ENCODE measurements around the gene LGALS3BP. TPM values are rescaled to one million over a fixed set of nuclear protein-coding genes. Genes with fewer than 3 reads are reported as not detected.

The LGALS3BP gene
- total RNA-seq, 4 donors from 2014 or later, result 193 to 443 (median 390) TPM

GRCh38 chr17:79007504-79008381, 28.0 kb upstream of the LGALS3BP start:
- Histone ChIP-seq H3K9me3 (no peaks in the 10 kb centered on the region), H3K36me3 (no peaks in the 10 kb centered on the region), H3K4me3 (replicated peaks in 1 of 3) (no peak overlapping the region), H3K4me1 (peaks cover 30 to 35% of the 10 kb centered on the region in 2 donors), H3K27ac (peak overlapping the region in 1 of 3 donors; percentile 86), H3K27me3 (no peaks in the 10 kb centered on the region)
- DNase-seq, result no peak
- WGBS, 2 donors, result 87 to 94% methylated on average over 18 to 21 of the region's 21 CpGs
- intact Hi-C loops (cut with DNase I), result no loop called here
- TF ChIP-seq, protein P1, sequence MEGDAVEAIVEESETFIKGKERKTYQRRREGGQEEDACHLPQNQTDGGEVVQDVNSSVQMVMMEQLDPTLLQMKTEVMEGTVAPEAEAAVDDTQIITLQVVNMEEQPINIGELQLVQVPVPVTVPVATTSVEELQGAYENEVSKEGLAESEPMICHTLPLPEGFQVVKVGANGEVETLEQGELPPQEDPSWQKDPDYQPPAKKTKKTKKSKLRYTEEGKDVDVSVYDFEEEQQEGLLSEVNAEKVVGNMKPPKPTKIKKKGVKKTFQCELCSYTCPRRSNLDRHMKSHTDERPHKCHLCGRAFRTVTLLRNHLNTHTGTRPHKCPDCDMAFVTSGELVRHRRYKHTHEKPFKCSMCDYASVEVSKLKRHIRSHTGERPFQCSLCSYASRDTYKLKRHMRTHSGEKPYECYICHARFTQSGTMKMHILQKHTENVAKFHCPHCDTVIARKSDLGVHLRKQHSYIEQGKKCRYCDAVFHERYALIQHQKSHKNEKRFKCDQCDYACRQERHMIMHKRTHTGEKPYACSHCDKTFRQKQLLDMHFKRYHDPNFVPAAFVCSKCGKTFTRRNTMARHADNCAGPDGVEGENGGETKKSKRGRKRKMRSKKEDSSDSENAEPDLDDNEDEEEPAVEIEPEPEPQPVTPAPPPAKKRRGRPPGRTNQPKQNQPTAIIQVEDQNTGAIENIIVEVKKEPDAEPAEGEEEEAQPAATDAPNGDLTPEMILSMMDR (IDR thresholded peaks at IDR 0.05), result no peak
- TF ChIP-seq POLR2A (IDR thresholded peaks at IDR 0.05), result no peak

DNA sequence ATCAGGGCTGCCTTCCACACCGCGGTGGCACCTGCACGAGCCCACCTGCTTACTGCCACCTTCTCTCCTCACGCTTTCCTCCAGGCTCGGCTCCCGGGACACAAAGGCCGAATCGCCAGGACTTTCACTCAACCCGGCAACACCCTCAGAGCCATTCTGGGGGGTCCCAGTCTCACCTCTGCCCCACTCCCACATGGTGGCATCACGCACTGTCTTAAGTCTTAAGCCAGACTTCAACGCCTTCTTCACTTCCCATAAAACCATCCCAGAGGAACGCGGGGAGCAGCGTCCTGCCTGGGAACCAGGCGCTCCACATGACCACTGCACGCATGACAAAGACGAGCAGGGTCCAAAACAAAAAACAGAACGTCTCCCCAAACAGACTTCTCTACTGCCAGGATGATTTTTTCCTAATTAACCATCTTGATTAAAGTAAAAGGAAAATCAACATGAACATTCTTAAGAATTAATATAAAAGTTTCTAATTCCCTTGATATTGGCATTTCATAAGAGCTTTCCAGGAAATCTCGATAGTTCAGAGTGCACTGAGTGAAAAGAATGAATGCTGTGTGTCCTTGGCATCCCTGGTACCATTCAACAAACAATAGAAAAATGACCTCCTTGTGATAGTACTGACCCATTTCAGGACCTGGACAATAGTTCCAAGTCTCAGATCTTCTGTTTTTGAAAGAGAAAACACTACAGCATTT, 27.2 kb upstream of the LGALS3BP start:
- H3K27me3 ChIP-seq, result no peaks in the 10 kb centered on the region
- intact Hi-C loops (cut with DNase I), result no loop called here
- no peak overlapping the region for H3K27ac ChIP-seq
- TF ChIP-seq POLR2A (IDR thresholded peaks at IDR 0.05), result no peak
- TF ChIP-seq, protein P1 (IDR thresholded peaks at IDR 0.05), result no peak
- DNase-seq, result no peak
- H3K4me3 ChIP-seq (replicated peaks in 1 of 3), result no peak overlapping the region
- no peaks in the 10 kb centered on the region for H3K9me3 ChIP-seq
- no peaks in the 10 kb centered on the region for H3K36me3 ChIP-seq
- peaks cover 30 to 35% of the 10 kb centered on the region in 2 donors for H3K4me1 ChIP-seq
- WGBS, 2 donors, result 87 to 88% methylated on average over 19 of the region's 19 CpGs

GRCh38 chr17:79006046-79006445, 26.3 kb upstream of the LGALS3BP start:
- no peaks in the 10 kb centered on the region for H3K36me3 ChIP-seq
- TF ChIP-seq, protein P1 (IDR thresholded peaks at IDR 0.05), result no peak
- TF ChIP-seq POLR2A (IDR thresholded peaks at IDR 0.05), result no peak
- no peaks in the 10 kb centered on the region for H3K9me3 ChIP-seq
- intact Hi-C loops (cut with DNase I), result no loop called here
- 78 to 84% methylated on average over 8 of the region's 8 CpGs for WGBS, 2 donors
- peak overlapping the region in 1 of 3 donors; percentile 2 for H3K27ac ChIP-seq
- no peak overlapping the region for H3K4me3 ChIP-seq (replicated peaks in 1 of 3)
- no peak for DNase-seq
- no peaks in the 10 kb centered on the region for H3K27me3 ChIP-seq
- peaks cover 30 to 35% of the 10 kb centered on the region in 2 donors for H3K4me1 ChIP-seq

GRCh38 chr17:79005063-79005861, 25.5 kb upstream of the LGALS3BP start:
- Histone ChIP-seq H3K9me3 (no peaks in the 10 kb centered on the region), H3K27ac (peak overlapping the region in 1 of 3 donors; percentile 2), H3K4me1 (peaks cover 30 to 33% of the 10 kb centered on the region in 2 donors), H3K27me3 (no peaks in the 10 kb centered on the region), H3K36me3 (no peaks in the 10 kb centered on the region), H3K4me3 (replicated peaks in 1 of 3) (no peak overlapping the region)
- intact Hi-C loops (cut with DNase I), result no loop called here
- TF ChIP-seq, protein P1 (IDR thresholded peaks at IDR 0.05), result no peak
- no peak for TF ChIP-seq POLR2A (IDR thresholded peaks at IDR 0.05)
- peak; percentile 54 to 59 for DNase-seq
- 64 to 72% methylated on average over 9 to 12 of the region's 12 CpGs for whole genome bisulfite sequencing, 2 donors
